CD4-positive, alpha-beta T cell treated with Interleukin-4 for 4 hours (primary cell): ENCODE measurements around the gene FMNL2.
"Not testable (repeated sequence)": the region's sequence is repeated elsewhere in the genome, so short reads cannot be mapped to it uniquely, and the experiment has no call there.

Experiments used
- DNase-seq: peaks from one replicate; pipeline ENCODE4 v3.0.0-alpha.2; 2020

The FMNL2 gene

DNA sequence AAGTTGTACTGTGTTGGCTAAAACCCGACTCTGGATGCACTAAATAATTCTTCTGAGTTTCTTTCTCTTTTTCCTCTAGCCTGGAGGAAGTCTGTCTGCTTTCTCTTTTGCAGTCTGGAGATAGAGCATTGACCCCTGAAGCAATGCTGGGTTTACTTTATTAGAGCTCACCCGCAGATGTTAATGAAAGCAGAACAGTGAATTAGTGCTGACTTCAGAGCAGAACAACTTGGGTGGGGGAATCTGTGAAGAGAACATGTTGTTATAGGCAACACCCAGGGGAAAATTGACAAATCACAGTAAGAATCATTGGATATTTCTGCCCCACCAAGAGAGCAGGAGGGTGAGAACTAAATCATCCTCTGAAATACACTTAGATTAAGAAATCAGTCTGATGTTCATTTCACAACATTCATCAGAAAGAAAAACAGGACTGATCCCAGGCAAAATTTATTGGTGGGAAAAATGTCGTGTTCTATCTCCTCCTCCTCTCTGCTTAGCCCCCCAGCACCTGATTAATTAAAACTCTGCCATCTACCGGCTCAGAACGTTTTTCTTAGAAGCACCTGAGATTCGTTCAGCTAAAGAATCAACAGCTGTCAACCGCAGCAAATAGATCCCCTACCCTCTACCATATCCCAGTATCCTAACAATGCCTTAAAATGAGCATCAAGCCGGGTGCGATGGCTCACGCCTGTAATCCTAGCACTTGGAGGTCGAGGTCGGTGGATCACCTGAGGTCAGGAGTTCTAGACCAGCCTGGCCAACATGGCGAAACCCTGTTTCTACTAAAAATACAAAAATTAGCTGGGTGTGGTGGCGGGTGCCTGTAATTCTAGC, 165.1 kb downstream of the FMNL2 start:
- no peak for DNase-seq

DNA sequence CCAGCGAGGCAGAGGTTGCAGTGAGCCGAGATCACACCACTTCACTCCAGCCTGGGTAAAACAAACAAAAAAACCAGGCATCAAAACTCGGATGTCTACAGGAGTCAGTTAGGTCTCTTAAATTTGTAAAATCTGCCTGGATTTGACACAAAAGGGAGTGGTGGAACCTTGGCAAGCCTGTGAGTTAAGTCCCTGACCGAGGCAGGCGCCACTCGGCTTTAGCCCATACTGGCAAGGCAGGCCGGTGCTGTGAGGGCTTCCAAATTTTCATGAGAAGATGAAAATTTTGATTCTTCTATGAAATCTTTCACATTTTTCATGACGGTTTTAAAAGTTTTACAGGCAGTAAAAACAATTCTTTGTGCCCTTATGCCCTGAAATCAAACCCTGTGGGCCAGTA, 165.8 kb downstream of the FMNL2 start:
- DNase-seq: no peak

DNA sequence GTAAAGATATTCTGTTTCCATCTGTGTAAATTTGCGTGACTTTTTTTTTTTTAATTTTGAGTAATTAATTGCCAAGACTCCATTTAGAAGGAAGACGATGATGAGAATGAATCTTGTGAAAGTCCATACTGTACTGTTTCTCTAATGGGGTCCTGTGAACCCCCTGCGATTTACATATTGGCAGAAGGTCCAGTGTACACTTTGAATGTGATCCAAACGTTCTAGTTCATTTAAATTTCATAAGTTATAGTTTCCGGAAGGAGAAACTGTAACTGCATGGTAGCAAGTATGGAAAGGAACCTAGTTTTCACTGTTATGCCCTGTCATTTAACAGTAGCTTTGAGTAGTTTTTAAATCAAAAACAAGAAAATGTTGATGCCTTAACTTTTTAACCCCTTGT, 166.7 kb downstream of the FMNL2 start:
- no peak for DNase-seq

DNA sequence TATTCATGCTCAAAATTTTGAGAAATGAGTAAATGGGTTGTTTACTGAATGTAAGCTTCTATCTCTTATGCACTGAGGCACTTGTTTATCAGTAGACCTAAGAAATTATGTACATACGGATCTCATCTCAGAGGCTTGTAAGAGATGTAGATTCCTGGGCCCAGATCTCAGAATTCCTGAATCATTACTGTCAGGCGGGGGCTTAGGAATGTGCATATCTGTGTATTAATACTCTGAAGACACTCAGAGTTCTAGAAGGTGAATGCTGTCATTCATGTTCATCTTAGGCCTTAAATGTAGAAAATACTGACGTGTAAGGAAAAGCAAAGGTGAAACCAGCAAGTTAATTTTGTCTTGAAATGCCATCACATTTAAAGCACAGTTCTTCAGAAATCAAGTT, 169.6 kb downstream of the FMNL2 start:
- no peak for DNase-seq

DNA sequence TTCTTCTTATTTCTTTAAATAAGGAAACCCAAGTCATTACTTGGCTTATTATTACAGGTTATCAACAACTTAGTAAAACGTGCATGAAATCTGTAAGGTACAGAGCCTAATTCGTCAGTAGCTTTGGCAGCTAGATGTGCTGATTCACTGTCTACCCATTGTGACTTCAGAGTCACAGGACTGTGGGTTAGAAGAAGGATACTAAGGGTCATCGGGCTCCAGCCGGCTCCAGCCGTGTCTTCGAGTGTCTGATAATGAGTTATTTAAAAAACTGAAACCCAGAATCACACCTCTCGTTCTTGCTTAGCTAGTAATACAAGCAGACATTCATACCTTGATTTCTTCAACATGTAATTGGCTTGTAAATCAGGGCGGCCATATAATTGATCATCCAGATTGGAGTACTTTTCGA, 170.5 kb downstream of the FMNL2 start:
- no peak for DNase-seq

DNA sequence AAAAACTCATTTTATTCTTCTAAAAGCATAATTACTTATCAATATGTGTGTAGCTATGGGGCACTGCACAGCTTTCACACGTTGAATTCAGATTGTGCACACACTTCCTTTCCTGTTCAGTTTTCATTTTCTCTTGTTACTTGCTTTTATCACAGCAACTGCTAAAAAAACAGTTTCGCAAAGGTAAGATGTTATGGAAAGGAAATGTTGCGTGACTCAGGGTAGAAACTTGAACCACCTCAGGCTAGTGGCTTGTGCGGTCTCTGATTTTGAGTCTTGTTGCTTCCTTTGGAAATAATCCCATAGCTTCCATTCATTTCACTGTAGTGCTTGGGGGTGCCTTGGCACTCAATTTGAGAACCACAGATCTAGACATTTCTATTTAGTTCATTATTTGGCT, 171.9 kb downstream of the FMNL2 start:
- DNase-seq: no peak

DNA sequence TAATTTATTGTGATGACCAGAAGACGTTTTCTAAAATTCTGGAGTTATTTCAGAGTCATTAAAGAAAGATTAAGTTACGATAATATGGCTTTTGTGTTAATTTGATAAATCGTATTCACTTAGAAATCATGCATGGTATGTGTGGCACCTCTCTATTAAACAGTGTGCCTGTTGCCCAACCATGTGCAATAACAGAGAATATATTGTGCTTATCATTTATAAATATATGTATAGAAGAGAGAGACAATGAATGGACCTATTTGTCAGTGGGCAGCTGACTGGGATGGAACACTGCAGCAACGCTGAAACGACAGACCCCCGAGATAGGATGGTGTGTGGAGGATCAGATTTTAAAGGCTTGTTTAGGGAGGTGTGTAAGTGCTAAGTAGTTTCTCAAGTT, 172.9 kb downstream of the FMNL2 start:
- no peak for DNase-seq

DNA sequence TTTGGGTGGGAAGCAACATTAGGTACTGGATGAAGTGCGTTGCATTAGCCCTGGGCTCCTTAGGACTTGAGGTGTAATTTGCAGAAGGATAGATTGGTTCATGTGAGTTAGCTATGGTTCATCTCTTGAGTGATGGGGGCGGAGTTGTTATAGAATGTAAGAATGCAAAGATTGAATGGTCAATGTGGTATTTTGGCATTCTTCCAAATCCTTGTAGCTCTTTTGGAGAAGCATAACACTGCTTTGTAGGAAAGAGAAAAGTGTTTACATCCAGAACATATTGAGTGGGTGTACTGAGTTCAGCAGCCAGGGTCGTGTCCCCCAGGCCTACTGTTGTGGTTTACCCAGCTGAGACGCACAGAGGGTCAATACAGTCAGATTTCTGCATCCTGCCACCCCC, 173.5 kb downstream of the FMNL2 start:
- DNase-seq: no peak

DNA sequence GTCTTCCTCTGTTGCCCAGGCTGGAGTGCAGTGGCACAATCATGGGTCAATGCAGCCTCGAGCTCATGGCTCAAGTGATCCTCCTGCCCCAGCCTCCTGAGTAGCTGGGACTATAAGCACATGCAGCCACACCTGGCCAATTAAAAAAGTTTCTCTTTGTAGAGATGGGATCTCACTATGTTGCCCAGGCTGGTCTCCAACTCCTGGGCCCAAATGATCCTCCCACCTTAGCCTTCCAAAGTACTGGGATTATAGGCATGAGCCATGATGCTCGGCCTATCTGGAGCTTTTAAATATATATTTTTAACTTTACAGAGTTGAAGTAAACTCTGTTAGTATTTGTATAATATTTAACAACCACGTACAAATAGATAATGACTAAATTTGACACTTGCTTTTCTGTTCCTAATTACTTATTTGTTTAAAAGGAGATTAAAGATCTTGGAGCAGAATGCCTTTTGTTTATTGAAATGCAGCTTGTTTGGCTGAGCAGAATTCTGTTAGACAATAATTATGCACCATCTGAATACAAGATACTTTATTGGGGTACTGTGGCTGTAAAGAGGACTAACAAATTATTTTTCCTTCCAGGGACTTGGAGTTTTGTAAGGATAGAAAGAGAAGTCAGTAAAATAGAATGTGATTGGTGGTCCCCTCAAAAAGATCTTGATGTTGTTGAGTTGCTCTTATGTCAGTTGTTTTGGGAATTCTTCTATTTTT, 175.0 kb downstream of the FMNL2 start:
- DNase-seq: no peak

DNA sequence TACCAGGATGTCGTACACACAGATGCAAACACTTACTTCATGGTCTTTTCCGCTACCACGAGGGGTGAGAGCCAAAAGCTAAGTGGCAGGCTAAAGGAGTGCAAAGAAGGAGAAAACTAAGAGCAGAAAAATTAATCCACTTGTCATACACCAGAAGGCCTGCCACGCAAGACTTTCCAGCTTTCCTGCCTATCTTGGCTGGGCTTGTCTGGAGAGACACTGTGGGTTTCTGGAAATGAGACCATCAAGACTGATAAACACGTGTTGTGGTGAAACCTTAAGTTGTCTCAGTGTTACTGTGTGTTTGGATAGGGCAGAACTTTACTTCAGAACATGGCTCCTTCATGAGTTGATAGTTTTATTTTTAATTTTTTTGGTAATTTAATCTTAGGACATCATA, 175.6 kb downstream of the FMNL2 start:
- DNase-seq: no peak

DNA sequence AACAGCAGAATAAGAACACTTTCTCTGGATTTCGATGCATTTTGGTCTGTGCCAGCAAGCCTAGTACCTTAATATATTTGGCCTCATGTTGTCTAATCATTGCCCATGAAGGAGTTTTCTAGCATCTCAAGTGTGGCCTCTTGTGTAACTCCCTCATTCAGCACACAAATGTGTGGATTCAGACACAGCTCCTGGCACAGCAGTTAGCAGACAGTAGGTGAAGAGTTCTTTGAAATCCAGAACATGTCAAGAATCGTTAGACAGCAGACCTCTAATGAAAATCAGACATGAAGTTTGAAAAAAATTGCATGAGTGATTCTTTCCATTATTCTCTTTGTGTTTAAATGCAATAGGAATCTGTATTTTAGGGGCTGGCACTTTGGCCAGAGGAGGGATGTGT, 177.0 kb downstream of the FMNL2 start:
- DNase-seq: no peak

DNA sequence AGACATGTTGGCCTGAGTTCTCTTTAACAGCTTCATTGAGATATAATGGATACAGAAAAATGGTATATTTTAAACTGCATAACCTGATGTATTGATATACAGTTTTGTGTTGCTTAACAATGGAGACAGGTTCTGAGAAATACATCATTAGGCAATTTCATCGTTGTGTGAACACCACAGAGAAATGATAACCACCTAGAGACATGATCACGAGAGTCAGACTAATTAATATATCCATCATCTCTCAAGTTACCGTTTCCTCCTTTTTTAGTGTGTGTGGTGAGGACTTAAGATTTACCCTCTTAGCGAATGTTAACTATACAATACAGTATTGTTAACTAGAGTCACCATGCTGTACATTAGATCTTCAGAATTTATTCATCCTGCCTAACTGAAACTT, 178.1 kb downstream of the FMNL2 start:
- no peak for DNase-seq

DNA sequence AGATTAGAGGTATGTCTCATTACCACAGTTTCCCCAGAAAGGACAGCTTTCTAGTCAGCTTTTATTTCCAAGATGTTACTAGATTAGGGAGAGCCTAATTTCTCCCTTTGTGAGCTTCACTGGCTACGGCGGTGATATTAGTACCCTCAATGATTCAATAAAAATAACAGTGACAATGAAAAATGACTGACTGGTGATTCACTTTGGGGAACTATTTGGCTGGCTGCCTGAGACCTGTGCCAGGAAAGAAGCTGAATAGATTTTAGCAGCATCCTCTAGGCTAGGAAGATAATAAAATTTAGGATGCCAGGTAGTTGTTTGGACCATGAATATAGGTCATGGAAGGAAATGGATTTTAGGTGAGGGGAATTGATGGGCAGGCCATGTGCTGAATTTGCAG, 178.7 kb downstream of the FMNL2 start:
- DNase-seq: no peak

DNA sequence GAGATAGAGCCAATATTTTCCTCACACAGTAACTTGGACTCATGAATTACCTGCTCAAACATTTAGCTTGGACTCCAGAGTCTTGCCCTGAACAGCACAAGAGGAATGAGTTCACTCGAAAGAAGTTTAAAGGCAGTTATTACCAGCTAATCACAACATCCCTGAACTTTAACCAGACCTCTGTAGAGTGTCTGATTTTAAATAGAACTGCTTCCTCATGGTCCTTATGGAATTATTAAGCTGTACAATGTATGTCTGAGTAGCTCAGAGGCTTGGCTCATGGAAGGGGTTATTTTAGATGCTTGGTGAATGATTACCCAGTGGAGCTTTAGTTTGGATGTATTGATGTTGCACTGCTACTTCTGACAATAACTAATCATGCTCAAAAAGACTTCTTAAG, 183.1 kb downstream of the FMNL2 start:
- DNase-seq: no peak

DNA sequence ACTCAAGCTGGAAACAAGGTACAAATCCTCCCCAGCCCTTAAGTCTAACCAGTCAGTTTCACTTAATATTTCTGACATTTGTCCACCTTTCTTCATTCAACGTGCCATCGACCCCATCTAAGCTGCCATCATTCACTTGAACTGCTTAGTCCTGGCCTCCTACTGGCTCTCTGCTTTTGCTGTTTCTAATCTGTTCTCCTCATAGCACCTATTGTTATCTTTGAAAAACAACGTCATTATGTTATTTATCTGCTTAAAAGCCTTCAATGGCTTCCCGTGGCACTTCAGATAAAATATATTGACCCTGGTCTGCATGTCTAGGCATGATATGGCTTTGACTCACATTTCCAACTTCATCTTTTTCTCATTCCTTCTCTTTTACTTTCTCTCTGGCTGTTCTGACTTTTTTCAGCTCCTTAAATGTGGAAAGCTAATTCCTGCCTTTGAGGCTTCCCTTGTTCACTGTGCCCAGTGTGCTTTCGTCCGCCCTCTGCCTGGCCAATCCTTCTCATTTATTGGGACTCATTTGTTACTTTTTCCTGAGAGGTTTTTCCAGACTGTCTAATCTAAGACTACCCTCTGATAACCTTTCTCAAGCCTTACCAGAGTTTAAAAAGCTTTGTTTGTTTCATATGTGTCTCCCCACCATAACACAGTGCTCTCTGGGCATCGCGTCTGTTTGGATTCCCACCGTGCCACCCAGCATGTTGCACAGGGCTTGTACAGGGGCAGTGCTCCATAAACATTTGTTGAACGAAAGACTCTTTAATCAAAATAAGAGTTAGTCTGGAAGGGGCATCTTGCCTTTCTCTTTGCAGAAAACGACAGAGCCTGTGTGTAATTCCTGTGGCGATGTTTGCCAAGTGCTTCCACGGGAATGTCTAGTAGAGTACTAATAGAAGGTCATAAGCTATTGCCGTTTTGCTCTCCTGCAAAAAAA, 183.9 kb downstream of the FMNL2 start:
- DNase-seq: no peak

DNA sequence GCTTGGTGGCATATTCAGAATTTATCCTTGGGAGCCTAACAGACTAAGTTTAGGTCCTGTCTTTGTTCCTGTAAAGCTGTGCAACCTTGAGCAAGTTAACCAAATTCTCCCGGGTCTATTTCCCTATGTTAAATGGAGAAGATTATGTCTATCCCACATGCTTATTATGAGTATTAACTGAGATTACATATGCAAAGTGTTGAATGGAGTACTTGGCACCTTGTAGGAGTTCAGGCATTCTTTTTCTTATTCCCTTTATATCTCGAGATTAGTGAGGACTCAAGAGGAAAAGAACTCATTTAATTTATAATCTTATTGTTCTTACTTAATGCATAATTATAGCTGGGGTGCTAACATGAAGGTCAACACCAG, 184.6 kb downstream of the FMNL2 start:
- no peak for DNase-seq

DNA sequence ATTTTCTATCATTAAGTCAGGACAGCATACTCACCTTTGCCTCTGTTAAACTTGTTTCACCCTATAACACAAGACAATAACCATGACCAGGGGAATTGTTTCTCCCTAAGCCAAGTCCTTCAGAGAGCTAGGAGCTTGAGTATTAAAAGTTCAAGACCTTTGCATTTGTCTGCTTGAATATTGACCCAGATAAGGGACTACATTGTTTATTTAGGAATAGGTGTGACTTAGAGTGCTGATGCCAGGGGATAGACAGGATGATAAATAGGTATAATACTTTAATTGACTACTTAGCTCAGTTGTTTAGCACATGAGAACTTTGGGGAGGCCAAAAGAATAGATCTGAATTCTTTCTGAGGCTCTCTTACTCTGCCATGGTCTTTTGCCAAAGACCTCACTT, 185.8 kb downstream of the FMNL2 start:
- no peak for DNase-seq

DNA sequence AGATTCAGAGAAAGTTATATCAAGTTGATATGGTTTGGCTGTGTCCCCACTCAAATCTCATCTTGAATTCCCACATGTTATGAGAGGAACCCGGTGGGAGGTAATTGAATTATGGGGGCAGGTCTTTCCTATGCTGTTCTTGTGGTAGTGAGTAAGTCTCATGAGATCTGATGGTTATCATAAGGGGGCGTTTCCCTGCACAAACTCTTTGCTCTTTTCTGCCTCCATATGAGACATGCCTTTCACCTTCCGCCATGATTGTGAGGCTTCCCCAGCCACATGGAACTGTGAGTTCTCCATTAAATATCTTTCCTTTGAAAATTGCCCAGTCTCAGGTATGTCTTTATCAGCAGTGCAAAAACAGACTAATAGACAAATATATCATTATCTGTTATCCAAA, 187.5 kb downstream of the FMNL2 start:
- DNase-seq: not testable (repeated sequence)

DNA sequence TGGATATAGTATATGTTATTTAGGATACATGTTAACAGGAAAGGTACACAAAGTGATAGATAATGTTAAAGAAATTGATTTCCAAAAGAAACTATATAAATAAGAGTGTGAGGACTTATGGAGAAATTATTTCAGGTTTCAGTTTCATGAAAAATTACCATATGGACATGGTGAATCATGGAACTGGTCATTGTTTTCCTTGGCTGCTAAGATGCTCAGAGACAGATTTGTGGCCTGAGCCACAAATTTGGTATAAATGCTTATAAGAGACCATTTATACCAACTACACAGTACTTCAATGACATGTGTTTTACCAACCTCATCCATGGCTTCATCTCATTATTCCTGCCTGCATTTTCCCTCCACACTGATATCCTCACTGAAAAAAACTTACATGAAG, 188.1 kb downstream of the FMNL2 start:
- no peak for DNase-seq

DNA sequence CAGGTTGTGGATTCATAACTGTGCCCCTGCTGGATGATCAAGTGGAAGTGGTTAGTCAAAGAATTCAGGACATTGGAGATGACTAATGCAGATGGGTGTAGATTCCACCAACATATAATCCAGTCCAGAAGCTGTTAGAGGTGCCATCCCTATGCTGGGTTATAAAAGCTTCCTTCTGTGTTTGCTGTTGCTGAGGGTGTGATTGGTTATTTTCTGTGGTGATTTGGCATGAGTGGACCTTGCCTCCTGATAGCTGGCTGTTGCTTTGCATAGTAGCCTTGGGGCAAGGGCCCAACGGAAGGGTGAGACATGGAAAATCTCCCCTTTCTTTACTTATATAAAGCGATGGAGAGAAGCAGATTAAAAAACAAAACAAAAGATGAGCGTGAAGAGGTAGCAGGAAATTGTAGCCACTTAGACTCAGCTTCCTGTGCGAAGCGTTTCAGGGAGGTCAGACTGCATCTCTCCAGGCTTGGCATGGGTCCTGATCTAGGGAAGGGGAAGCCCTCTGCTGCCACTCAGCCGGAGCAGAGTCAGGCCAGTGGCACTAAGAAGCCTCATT, 190.4 kb downstream of the FMNL2 start:
- no peak for DNase-seq

DNA sequence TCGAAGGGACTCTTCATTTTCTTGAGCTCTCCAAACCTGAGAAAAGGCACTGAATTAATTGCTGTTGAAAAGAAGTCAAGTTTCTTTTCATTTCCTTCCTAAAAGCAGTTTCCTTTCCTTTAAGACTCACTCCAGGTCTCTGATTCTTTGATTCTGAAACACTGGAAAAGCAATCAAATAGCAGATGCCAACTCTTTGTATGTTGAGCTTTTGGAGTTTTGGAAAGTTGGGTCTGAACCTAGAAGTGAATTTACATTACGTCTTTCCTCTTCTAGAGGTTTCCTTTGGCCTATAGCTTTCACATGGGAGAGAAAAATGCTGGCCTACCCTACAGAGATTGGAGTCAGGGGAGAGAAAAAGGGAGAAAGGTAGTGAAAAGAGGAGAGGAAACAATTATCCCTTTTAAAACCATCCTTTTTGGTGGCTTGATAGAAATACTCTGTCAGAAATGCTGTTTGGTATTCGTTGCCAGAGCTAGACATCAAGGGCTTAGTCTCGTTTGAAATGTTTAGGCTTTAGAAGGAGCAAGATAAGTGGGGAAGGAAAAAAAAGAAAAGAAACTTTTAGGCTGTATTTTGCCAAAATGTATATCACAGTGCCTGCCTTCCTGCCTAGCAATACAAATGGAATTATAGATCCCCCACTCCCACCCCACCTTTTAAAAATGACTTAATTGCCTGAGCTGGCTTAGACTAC, 194.6 kb downstream of the FMNL2 start:
- DNase-seq: no peak

DNA sequence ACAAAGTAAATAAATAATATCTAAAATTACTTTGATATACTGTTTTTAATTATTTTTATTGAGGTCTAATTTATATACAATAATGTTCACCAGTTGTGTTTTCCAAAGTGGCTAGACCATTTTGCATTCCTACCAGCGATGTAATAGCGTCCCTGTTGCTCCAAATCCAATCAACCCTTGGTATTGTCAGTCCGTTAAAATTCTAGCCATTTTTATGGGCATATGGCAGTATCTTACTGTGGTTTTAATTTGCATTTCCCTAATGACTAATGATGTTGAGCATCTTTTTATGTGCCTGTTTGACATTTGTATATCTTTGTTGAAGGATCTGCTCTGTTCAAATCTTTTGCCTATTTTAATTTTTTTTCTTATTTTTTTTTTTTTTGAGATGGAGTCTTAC, 197.3 kb downstream of the FMNL2 start:
- no peak for DNase-seq
